NCI-H2171 (cell line): ENCODE results near the gene SYT6.
"Not testable (repeated sequence)": the region's sequence is repeated elsewhere in the genome, so short reads cannot be mapped to it uniquely, and the experiment has no call there.

Experiments used
- DNase-seq: peaks from one replicate; lab custom pipeline; 2025; lab: John Stamatoyannopoulos, UW

SYT6 gene

DNA sequence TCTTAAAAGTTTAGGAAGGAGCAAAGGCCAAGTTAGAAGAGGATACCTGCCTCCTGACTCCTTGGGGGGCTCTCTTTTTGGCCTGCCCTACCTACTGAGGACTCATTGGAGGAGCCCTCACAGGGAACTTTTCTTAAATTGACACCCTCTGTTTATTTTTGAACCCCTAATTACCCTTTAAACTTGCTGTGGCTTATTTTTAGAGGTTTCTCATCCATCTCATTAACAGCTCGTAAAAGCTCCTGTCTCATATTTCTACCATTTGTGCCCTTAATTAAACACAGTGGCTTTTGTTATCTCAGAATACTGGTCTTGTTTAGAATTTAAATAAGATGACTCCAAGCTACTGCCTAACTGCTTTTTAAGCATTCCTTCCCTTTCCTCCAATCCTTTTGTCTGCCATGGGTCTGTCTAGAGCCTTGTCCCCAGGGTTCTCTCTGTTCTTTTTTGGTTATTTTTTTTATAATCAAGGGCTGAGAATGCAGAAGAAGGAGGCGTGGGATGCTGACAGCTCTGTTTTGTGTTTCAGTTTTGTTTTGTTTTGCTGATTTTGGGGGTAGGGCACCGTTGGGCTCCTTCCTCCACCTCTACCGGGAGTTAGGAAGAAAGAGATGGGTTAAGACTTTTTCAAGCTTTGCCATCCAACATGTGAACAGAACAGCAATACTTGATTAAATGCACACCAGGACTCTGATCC, 78.0 kb downstream of the SYT6 start:
- no peak for DNase-seq

GRCh38 chr1:114075105-114075504, 78.6 kb downstream of the SYT6 start:
- no peak for DNase-seq

DNA sequence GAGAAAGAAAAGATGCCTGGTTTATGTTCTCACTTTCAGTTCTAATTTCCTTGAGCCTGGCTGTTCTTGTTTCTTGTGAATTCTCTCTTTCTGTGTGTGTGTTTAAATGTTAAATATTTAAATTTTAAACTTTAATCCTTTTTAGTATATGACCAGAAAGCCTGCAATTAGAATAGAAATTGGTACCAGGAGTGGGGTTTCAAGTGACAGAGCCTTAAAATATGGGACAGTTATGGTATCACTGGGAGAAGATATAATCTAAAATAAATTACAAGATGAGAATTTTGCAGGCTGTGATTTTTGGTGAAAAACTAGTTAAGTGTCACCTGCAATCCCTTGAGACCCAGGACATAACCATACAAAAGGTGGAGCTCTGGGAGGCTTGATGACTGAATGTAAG, 81.4 kb downstream of the SYT6 start:
- DNase-seq = no peak

GRCh38 chr1:114069762-114070161, 83.9 kb downstream of the SYT6 start:
- DNase-seq = not testable (repeated sequence)

DNA sequence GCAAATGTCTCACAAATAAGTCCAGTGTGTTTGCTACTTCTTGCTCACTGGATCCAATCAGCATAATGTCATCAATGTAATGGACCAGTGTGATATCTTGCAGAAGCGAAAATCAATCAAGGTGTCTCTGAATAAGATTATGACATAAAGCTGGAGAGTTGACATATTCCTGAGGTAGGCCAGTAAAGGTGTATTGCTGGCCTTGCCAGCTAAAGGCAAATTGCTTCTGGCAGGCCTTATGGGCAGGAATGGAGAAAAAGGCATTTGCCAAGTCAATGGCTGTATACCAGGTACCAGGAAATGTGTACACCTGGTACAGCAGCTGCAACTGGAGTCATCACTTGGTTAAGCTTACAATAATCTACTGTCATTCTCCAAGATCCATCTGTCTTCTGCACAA, 85.0 kb downstream of the SYT6 start:
- not testable (repeated sequence) for DNase-seq

GRCh38 chr1:114065671-114066070, 88.0 kb downstream of the SYT6 start:
- DNase-seq = not testable (repeated sequence)

- no peak for DNase-seq
Measured at GRCh38 chr1:114063544-114063943, 90.1 kb downstream of the SYT6 start.

GRCh38 chr1:114062477-114063099, 91.1 kb downstream of the SYT6 start:
- DNase-seq = no peak

- DNase-seq = no peak
Measured at GRCh38 chr1:114061121-114061830, 92.4 kb downstream of the SYT6 start.

DNA sequence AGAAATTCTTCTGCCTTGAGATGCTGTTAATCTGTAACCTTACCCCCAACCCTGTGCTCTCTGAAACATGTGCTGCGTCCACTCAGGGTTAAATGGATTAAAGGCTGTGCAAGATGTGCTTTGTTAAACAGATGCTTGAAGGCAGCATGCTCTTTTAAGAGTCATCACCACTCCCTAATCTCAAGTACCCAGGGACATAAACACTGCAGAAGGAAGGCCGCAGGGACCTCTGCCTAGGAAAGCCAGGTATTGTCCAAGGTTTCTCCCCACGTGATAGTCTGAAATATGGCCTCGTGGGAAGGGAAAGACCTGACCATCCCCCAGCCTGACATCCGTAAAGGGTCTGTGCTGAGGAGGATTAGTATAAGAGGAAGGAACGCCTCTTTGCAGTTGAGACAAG, 95.4 kb downstream of the SYT6 start:
- DNase-seq = not testable (repeated sequence)

DNA sequence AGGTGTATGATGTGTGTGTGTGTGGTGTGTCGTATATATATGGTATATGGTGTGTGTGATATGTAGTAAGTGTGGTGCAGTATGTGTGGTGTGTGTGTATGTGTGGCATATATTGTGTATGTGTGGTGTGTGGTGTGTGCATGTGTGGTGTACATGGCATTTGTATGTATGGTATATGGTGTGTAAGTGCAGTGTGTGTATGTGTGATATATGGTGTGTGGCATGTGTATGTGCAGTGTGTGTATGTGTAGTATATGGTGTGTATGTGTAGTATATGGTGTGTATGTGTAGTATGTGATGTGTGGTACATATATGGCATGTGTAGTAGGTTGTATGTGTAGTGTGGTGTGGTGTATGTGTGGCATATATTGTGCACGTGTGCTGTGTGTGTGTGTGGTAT, 99.5 kb downstream of the SYT6 start:
- no peak for DNase-seq

GRCh38 chr1:114048232-114048631, 105.4 kb downstream of the SYT6 start:
- no peak for DNase-seq

- no peak for DNase-seq
Measured at GRCh38 chr1:114043548-114043947, 110.1 kb downstream of the SYT6 start.

- DNase-seq = no peak
Measured at GRCh38 chr1:114043054-114043453, 110.6 kb downstream of the SYT6 start.

DNA sequence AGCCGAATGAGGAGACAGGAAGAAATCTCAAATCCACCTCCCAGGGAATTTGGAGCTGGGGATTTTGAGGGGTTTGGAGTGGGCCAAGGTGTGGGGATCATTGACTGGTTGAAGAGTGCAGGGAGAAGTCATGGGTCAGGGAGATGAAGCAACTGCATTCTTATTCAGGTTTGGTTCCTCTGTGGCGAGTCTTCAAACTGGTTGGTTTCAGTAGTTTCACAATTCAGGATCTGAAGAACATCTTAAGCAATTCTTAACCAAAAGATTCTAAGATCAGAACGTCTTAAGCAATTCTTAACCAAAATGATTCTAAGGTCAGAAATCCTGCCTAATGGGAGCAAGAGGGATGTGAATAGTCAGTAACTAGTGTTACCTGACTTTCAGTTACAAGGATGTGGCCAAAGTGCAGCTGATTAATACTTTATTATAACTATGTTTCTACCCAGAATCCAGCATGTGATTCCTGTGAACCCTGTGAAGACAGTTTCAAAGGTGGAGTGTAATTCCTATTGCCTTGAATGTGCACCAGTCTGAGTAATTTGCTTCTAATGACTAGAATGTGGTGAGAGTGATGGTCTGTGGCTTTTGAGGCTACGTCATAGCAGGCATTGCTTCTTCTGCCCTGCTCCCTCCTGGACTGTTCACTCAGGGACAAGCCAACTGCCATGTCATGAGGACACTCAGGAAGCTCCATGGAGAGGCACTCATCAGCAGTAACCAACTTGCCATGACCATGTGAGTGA, 113.2 kb downstream of the SYT6 start:
- no peak for DNase-seq
